ENCODE measurements around the gene LNX1. TPM values are rescaled to one million over a fixed set of nuclear protein-coding genes. Genes with fewer than 3 reads are reported as not detected.

LNX1 gene
- total and polyA plus RNA-seq, 9 donors, result 0.35 to 4.4 (median 1.5) TPM

- Histone ChIP-seq H3K36me3 (no peaks in the 10 kb centered on the region), H3K27me3 (no peaks in the 10 kb centered on the region), H3K4me3 (no peak overlapping the region), H3K4me1 (ENCODE audit: insufficient read depth) (peaks cover 4% of the 10 kb centered on the region), H3K27ac (no peak overlapping the region), H3K9me3 (no peaks in the 10 kb centered on the region)
- intact Hi-C loops (cut with DNase I), result no loop called here
- no peak for DNase-seq
- no peak for TF ChIP-seq POLR2A (IDR thresholded peaks at IDR 0.05)
- 39 to 56% (median 49%) methylated on average over 5 of the region's 5 CpGs for WGBS, 3 donors
Observed at GRCh38 chr4:53531585-53532224, 59.6 kb downstream of the LNX1 start.

GRCh38 chr4:53529025-53529424, 62.3 kb downstream of the LNX1 start:
- Histone ChIP-seq H3K27me3 (no peaks in the 10 kb centered on the region), H3K27ac (no peak overlapping the region), H3K36me3 (no peaks in the 10 kb centered on the region), H3K9me3 (no peaks in the 10 kb centered on the region), H3K4me1 (ENCODE audit: insufficient read depth) (peaks cover 4% of the 10 kb centered on the region), H3K4me3 (no peak overlapping the region)
- no peak for DNase-seq
- WGBS, 3 donors, result 79 to 89% (median 83%) methylated on average over 3 of the region's 3 CpGs
- intact Hi-C loops (cut with DNase I), result no loop called here
- TF ChIP-seq POLR2A (IDR thresholded peaks at IDR 0.05) (no peak), EP300 (IDR thresholded peaks at IDR 0.05) (no peak), CTCF (IDR thresholded peaks at IDR 0.05) (no peak)

DNA sequence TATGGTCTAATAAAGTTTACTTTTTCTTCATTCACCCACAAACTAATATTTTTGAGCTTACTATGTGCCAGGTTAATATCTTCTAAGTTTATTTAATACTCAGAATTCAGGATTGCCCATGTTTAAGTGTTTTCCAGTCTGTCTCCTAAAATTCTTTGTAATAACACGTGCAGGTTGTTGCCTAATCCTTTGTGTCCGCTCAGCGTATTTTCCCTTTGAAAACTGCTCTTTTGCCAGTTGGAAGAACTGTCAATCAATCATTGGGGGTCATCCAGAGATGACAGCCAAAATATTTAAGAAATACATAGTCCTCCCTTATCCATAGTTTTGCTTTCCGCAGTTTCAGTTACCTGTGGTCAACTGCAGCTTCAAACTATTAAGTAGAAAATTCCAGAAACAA, 63.4 kb downstream of the LNX1 start:
- Histone ChIP-seq H3K9me3 (no peaks in the 10 kb centered on the region), H3K4me3 (no peak overlapping the region), H3K4me1 (ENCODE audit: insufficient read depth) (peaks cover 4% of the 10 kb centered on the region), H3K27ac (no peak overlapping the region), H3K27me3 (no peaks in the 10 kb centered on the region), H3K36me3 (no peaks in the 10 kb centered on the region)
- intact Hi-C loops (cut with DNase I), result no loop called here
- TF ChIP-seq CTCF (IDR thresholded peaks at IDR 0.05), result no peak
- no peak for TF ChIP-seq POLR2A (IDR thresholded peaks at IDR 0.05)
- no peak for TF ChIP-seq EP300 (IDR thresholded peaks at IDR 0.05)
- DNase-seq, result no peak
- WGBS, 3 donors, result 96 to 97% (median 96%) methylated on average over 4 of the region's 4 CpGs

- intact Hi-C loops (cut with DNase I), result no loop called here
- WGBS, 3 donors, result 76 to 92% (median 84%) methylated on average over 1 of the region's 1 CpG
- Histone ChIP-seq H3K36me3 (no peaks in the 10 kb centered on the region), H3K4me3 (no peak overlapping the region), H3K27me3 (no peaks in the 10 kb centered on the region), H3K27ac (no peak overlapping the region), H3K4me1 (ENCODE audit: insufficient read depth) (no peaks in the 10 kb centered on the region), H3K9me3 (no peaks in the 10 kb centered on the region)
- no peak for TF ChIP-seq EP300 (IDR thresholded peaks at IDR 0.05)
- TF ChIP-seq CTCF (IDR thresholded peaks at IDR 0.05), result no peak
- no peak for TF ChIP-seq POLR2A (IDR thresholded peaks at IDR 0.05)
- DNase-seq, result no peak
Observed at GRCh38 chr4:53527326-53527725, 64.0 kb downstream of the LNX1 start.

- no peak overlapping the region for H3K27ac ChIP-seq
- no peaks in the 10 kb centered on the region for H3K27me3 ChIP-seq
- H3K9me3 ChIP-seq, result no peaks in the 10 kb centered on the region
- no peaks in the 10 kb centered on the region for H3K36me3 ChIP-seq
- H3K4me1 ChIP-seq (ENCODE audit: insufficient read depth), result no peaks in the 10 kb centered on the region
- no peak for DNase-seq
- no peak for TF ChIP-seq EP300 (IDR thresholded peaks at IDR 0.05)
- no peak for TF ChIP-seq POLR2A (IDR thresholded peaks at IDR 0.05)
- TF ChIP-seq CTCF (IDR thresholded peaks at IDR 0.05), result no peak
- intact Hi-C loops (cut with DNase I), result no loop called here
- H3K4me3 ChIP-seq, result no peak overlapping the region
Observed at GRCh38 chr4:53522334-53522733, 69.0 kb downstream of the LNX1 start.
